HS-27A (cell line): ENCODE results near the gene MXD4.
"Not testable (repeated sequence)": the region's sequence is repeated elsewhere in the genome, so short reads cannot be mapped to it uniquely, and the experiment has no call there.

Source experiments
- DNase-seq: peaks from one replicate; pipeline ENCODE4 v3.0.0-alpha.2; 2012; ENCODE audit warnings: low read depth, missing footprints

Gene MXD4

GRCh38 chr4:2219233-2219760, 42.6 kb downstream of the MXD4 start:
- DNase-seq: no peak

GRCh38 chr4:2218436-2218835, 43.5 kb downstream of the MXD4 start:
- no peak for DNase-seq

- DNase-seq: no peak
Observed at GRCh38 chr4:2217726-2218125, 44.2 kb downstream of the MXD4 start.

- no peak for DNase-seq
Observed at GRCh38 chr4:2212831-2213230, 49.1 kb downstream of the MXD4 start.

GRCh38 chr4:2202789-2203188, 59.1 kb downstream of the MXD4 start:
- DNase-seq: not testable (repeated sequence)
